ENCODE data around the gene TMC1.

The TMC1 gene

GRCh38 chr9:72788966-72789735, 267.7 kb downstream of the TMC1 start:
- no peak overlapping the region for H3K4me3 Mint-ChIP-seq
- no peak overlapping the region for H3K27ac Mint-ChIP-seq
- peaks cover 1% of the 10 kb centered on the region for H3K9me3 Mint-ChIP-seq
- no peaks in the 10 kb centered on the region for H3K27me3 Mint-ChIP-seq (ENCODE audit: low read depth)
- H3K4me1 Mint-ChIP-seq = no peaks in the 10 kb centered on the region
- no peaks in the 10 kb centered on the region for H3K36me3 Mint-ChIP-seq (ENCODE audit: low read depth)
- no peak for TF ChIP-seq CTCF (IDR thresholded peaks at IDR 0.05; ENCODE audit: unreplicated experiment in 3 of 3)

GRCh38 chr9:72789885-72790284, 268.5 kb downstream of the TMC1 start:
- Mint-ChIP-seq H3K36me3 (ENCODE audit: low read depth) (no peaks in the 10 kb centered on the region), H3K27ac (no peak overlapping the region), H3K4me3 (no peak overlapping the region), H3K4me1 (no peaks in the 10 kb centered on the region), H3K9me3 (peaks cover 9% of the 10 kb centered on the region), H3K27me3 (ENCODE audit: low read depth) (no peaks in the 10 kb centered on the region)
- no peak for TF ChIP-seq CTCF (IDR thresholded peaks at IDR 0.05; ENCODE audit: unreplicated experiment in 3 of 3)

DNA sequence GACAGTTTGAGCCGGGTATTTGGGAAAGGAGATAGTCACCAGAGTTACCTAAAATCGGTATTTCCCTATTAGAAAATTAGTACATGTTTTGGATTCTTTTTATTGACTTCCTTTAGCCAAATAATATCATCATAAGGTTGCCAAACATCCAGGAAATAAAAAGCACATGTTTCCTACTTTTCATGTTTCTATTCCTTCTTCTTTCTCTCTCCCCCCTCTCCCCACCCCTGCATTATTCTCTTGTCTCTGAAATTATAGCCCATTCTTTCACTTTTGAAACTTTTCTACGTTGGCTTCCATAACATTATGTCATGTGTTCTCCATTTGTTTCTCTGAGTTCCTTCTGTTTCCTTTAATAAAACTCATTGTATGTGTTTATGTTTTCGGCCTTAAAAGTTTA, 269.6 kb downstream of the TMC1 start:
- no peaks in the 10 kb centered on the region for H3K36me3 Mint-ChIP-seq (ENCODE audit: low read depth)
- H3K4me3 Mint-ChIP-seq = no peak overlapping the region
- H3K4me1 Mint-ChIP-seq = no peaks in the 10 kb centered on the region
- H3K9me3 Mint-ChIP-seq = peaks cover 19% of the 10 kb centered on the region
- no peak overlapping the region for H3K27ac Mint-ChIP-seq
- TF ChIP-seq CTCF (IDR thresholded peaks at IDR 0.05; ENCODE audit: unreplicated experiment in 3 of 3) = no peak
- no peaks in the 10 kb centered on the region for H3K27me3 Mint-ChIP-seq (ENCODE audit: low read depth)

DNA sequence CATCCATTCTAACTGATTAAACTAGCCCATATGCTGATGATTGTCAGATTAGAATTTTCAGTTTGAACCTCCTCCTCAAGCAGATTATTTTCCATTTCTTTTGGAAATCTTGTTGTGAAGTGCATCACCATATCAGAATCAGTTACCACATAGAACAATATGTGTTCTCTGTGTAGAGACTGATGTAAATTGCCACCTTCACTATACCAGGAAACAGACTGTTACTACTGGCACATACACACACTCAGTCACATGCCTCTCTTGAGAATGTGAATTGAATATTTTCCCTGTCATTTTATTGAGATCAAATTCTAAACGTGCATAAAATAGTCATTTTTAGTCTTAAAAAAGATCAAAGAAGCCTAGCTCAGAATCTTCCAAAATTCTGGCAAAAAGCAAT, 270.0 kb downstream of the TMC1 start:
- H3K36me3 Mint-ChIP-seq (ENCODE audit: low read depth) = no peaks in the 10 kb centered on the region
- no peak overlapping the region for H3K27ac Mint-ChIP-seq
- H3K9me3 Mint-ChIP-seq = peaks cover 23% of the 10 kb centered on the region
- H3K4me1 Mint-ChIP-seq = no peaks in the 10 kb centered on the region
- no peaks in the 10 kb centered on the region for H3K27me3 Mint-ChIP-seq (ENCODE audit: low read depth)
- no peak for TF ChIP-seq CTCF (IDR thresholded peaks at IDR 0.05; ENCODE audit: unreplicated experiment in 3 of 3)
- H3K4me3 Mint-ChIP-seq = no peak overlapping the region

DNA sequence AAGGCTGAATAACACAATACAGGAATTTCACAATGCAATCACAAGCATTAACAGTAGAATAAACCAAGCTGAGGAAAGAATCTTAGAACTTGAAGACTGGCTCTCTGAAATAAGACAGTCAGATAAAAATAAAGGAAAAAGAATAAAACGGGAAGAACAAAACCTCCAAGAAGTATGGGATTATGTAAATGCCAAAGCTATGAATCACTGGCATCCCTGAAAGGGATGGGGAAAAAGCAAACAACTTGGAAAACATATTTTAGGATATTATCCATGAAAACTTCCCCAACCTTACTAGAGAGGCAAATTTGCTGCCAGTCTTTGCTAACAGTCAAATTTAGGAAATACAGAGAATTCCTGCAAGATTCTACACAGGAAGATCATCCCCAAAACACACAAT, 273.5 kb downstream of the TMC1 start:
- TF ChIP-seq CTCF (IDR thresholded peaks at IDR 0.05; ENCODE audit: unreplicated experiment in 3 of 3) = no peak
- H3K27me3 Mint-ChIP-seq (ENCODE audit: low read depth) = no peaks in the 10 kb centered on the region
- no peak overlapping the region for H3K4me3 Mint-ChIP-seq
- no peaks in the 10 kb centered on the region for H3K36me3 Mint-ChIP-seq (ENCODE audit: low read depth)
- H3K9me3 Mint-ChIP-seq = peaks cover 33% of the 10 kb centered on the region
- no peaks in the 10 kb centered on the region for H3K4me1 Mint-ChIP-seq
- no peak overlapping the region for H3K27ac Mint-ChIP-seq

GRCh38 chr9:72800328-72800994, 279.1 kb downstream of the TMC1 start:
- Mint-ChIP-seq H3K9me3 (peaks cover 27% of the 10 kb centered on the region), H3K4me1 (no peaks in the 10 kb centered on the region), H3K4me3 (no peak overlapping the region), H3K27me3 (ENCODE audit: low read depth) (no peaks in the 10 kb centered on the region), H3K27ac (no peak overlapping the region), H3K36me3 (ENCODE audit: low read depth) (no peaks in the 10 kb centered on the region)
- TF ChIP-seq CTCF (IDR thresholded peaks at IDR 0.05; ENCODE audit: unreplicated experiment in 3 of 3) = no peak

All from nephron (organoid).